Fibroblast of the aortic adventitia (primary cell): Measurements from ENCODE around the gene PDZRN4. TPM values are rescaled to one million over a fixed set of nuclear protein-coding genes. Genes with fewer than 3 reads are reported as not detected.

Experiments
- DNase-seq: peaks from one replicate; pipeline ENCODE4 v3.0.0-alpha.2; 2010; ENCODE audit warnings: low read depth
- H3K4me3 ChIP-seq: 2 replicates; pipeline ENCODE4 v1.5.1; 2011; ENCODE audit warnings: low read depth, mild to moderate bottlenecking, control low read depth, low read length, moderate library complexity
- CTCF ChIP-seq: IDR thresholded peaks from 2 replicates; pipeline ENCODE4 v1.5.1; 2011; ENCODE audit warnings: mild to moderate bottlenecking, low read length, control low read depth, inconsistent platforms; ENCODE audit not compliant: insufficient read depth
- total RNA-seq: library from RNA; depleted of rRNA; stranded (reverse); fragments of >200 nt; gene quantifications from 2 replicates; pipeline ENCODE4 v1.2.3, GENCODE V29; 2012; ENCODE audit warnings: low replicate concordance

Gene PDZRN4
- total RNA-seq, 1 donor = not detected

- no peak for TF ChIP-seq CTCF
- DNase-seq = no peak
- H3K4me3 ChIP-seq = no peak overlapping the region
Observed at GRCh38 chr12:41344776-41345470, 156.8 kb downstream of the PDZRN4 start.

- DNase-seq = no peak
- TF ChIP-seq CTCF = no peak
Observed at GRCh38 chr12:41348198-41348597, 160.1 kb downstream of the PDZRN4 start.

GRCh38 chr12:41356181-41356580 is 168.1 kb downstream of the PDZRN4 start:
- TF ChIP-seq CTCF = no peak
- no peak for DNase-seq
- H3K4me3 ChIP-seq = no peak overlapping the region

More at GRCh38 chr12:41348198-41348597, 160.1 kb downstream of the PDZRN4 start:
- H3K4me3 ChIP-seq = no peak overlapping the region

- TF ChIP-seq CTCF = no peak
- no peak for DNase-seq
- no peak overlapping the region for H3K4me3 ChIP-seq
Observed at GRCh38 chr12:41361738-41362137, 173.6 kb downstream of the PDZRN4 start.

GRCh38 chr12:41362510-41362909 is 174.4 kb downstream of the PDZRN4 start:
- H3K4me3 ChIP-seq = no peak overlapping the region
- DNase-seq = no peak
- no peak for TF ChIP-seq CTCF

- no peak for TF ChIP-seq CTCF
- H3K4me3 ChIP-seq = no peak overlapping the region
- no peak for DNase-seq
Observed at GRCh38 chr12:41362931-41363330, 174.8 kb downstream of the PDZRN4 start.

- DNase-seq = no peak
- TF ChIP-seq CTCF = no peak
- H3K4me3 ChIP-seq = no peak overlapping the region
Observed at GRCh38 chr12:41364211-41364610, 176.1 kb downstream of the PDZRN4 start.
